ENCODE measurements around the gene CDCA7L. TPM values are rescaled to one million over a fixed set of nuclear protein-coding genes. Genes with fewer than 3 reads are reported as not detected.
A peak's percentile ranks its signal among the peaks of the same experiment; 100 is the strongest.

Gene CDCA7L, protein sequence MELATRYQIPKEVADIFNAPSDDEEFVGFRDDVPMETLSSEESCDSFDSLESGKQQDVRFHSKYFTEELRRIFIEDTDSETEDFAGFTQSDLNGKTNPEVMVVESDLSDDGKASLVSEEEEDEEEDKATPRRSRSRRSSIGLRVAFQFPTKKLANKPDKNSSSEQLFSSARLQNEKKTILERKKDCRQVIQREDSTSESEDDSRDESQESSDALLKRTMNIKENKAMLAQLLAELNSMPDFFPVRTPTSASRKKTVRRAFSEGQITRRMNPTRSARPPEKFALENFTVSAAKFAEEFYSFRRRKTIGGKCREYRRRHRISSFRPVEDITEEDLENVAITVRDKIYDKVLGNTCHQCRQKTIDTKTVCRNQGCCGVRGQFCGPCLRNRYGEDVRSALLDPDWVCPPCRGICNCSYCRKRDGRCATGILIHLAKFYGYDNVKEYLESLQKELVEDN
- 10 to 100 TPM in 2 of 4 donors, 1 to 10 TPM in 2; 7.4 to 16.9 (median 10.8) TPM for total RNA-seq

DNA sequence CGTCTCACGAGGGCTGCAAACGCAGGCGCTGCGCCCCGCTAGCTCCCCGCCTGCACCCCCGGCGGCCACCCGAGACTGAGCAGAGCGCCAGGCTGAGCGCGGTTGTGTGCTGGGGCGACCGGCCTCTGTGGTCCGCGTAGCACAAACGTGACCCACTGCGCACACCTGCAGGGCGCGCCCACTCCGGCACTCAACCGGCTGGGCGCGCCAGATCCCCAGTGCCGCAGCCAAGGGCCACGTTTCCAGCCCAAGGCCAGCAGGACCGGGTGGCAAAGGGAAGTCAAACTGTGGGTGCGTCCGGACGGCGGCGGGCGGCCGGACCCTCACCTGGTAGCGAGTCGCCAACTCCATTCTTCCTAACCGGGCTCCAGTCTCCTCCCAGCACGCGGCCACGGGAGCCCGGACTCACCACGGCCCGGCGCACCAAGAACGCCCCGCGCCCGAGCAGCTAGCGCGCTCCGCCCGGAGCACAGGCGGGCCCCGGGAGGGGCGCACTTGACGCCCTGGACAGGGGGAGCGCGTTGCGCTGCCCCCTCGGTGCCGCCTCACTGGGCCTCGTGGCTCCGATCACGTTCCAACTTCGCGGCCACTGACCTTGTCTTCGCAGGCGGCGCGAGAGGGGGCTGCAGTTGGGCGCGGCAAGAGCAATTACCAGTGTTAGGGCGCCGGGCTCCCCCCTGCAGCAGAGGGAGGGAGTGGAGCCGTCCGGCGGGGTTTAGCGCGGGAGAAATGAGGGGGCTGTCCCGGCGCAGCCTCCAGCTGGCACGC is at the start of gene CDCA7L:
CDCA7L (minus strand) TSS at position 446 of the 768 bp plus-strand sequence; CDS start at position 351, 95 bp downstream.
- Histone ChIP-seq H3K9me3 (no peaks in the 10 kb centered on the region), H3K4me1 (peaks cover 0 to 24% (median 0%) of the 10 kb centered on the region in 4 donors), H3K4me3 (peak within 1 kb of the TSS; percentile 55 to 70 (median 63)), H3K27me3 (no peaks in the 10 kb centered on the region), H3K36me3 (no peaks in the 10 kb centered on the region), H3K27ac (peak within 1 kb of the TSS; percentile 57 to 86 (median 78))
- peak in 1 of 2 donors; percentile 41 for DNase-seq (ENCODE audit: low spot score in 2 of 2)
- 1% methylated on average over 33 to 75 of the region's 83 CpGs for WGBS, 2 donors
- TF ChIP-seq EP300 (IDR thresholded peaks at IDR 0.05) (peak in 1 of 2 donors; percentile 61), POLR2A (IDR thresholded peaks at IDR 0.05) (peak in 1 of 2 donors; percentile 36), CTCF (IDR thresholded peaks at IDR 0.05) (peak in 1 of 5 experiments; percentile 37)

- Histone ChIP-seq H3K4me1 (no peaks in the 10 kb centered on the region), H3K4me3 (no peak overlapping the region), H3K36me3 (no peaks in the 10 kb centered on the region), H3K9me3 (no peaks in the 10 kb centered on the region), H3K27me3 (no peaks in the 10 kb centered on the region), H3K27ac (no peak overlapping the region)
- WGBS, 2 donors: 75 to 83% methylated on average over 5 of the region's 5 CpGs
- DNase-seq (ENCODE audit: low spot score in 2 of 2): no peak
- no peak for TF ChIP-seq POLR2A (IDR thresholded peaks at IDR 0.05)
- TF ChIP-seq CTCF (IDR thresholded peaks at IDR 0.05): no peak
- TF ChIP-seq EP300 (IDR thresholded peaks at IDR 0.05): no peak
These were observed 40.4 kb upstream of the CDCA7L start for GRCh38 chr7:21986096-21986495.

DNA sequence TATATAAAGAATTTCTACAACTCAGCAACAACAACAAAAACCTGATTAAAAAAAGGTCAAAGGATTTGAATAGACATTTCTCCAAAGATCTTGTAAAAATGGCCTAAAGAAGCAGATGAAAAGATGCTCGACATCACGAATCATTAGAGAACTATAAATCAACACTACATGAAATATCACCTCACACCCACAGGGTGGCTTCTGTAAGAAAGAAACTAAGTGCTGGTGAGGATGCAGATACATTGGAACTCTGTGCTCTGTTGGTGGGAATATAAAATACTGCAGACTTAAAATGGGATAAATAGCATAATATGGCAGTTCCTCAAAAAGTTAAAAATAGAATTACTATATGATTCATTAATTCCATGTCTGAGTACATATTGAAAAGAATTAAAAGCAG is 38.3 kb upstream of the CDCA7L start:
- Histone ChIP-seq H3K4me3 (no peak overlapping the region), H3K9me3 (no peaks in the 10 kb centered on the region), H3K4me1 (no peaks in the 10 kb centered on the region), H3K27ac (no peak overlapping the region), H3K36me3 (no peaks in the 10 kb centered on the region), H3K27me3 (no peaks in the 10 kb centered on the region)
- TF ChIP-seq EP300 (IDR thresholded peaks at IDR 0.05): no peak
- no peak for TF ChIP-seq CTCF (IDR thresholded peaks at IDR 0.05)
- no peak for TF ChIP-seq POLR2A (IDR thresholded peaks at IDR 0.05)
- 59 to 76% methylated on average over 2 of the region's 2 CpGs for WGBS, 2 donors
- no peak for DNase-seq (ENCODE audit: low spot score in 2 of 2)

GRCh38 chr7:21983056-21983455 is 37.4 kb upstream of the CDCA7L start:
- TF ChIP-seq POLR2A (IDR thresholded peaks at IDR 0.05): no peak
- no peak for TF ChIP-seq EP300 (IDR thresholded peaks at IDR 0.05)
- TF ChIP-seq CTCF (IDR thresholded peaks at IDR 0.05): no peak
- Histone ChIP-seq H3K27me3 (no peaks in the 10 kb centered on the region), H3K4me3 (no peak overlapping the region), H3K36me3 (no peaks in the 10 kb centered on the region), H3K9me3 (no peaks in the 10 kb centered on the region), H3K4me1 (no peaks in the 10 kb centered on the region), H3K27ac (no peak overlapping the region)
- WGBS, 2 donors: 84 to 87% methylated on average over 2 of the region's 2 CpGs
- no peak for DNase-seq (ENCODE audit: low spot score in 2 of 2)

GRCh38 chr7:21981524-21981923 is 35.8 kb upstream of the CDCA7L start:
- no peaks in the 10 kb centered on the region for H3K36me3 ChIP-seq
- no peak overlapping the region for H3K4me3 ChIP-seq
- H3K27me3 ChIP-seq: no peaks in the 10 kb centered on the region
- no peaks in the 10 kb centered on the region for H3K4me1 ChIP-seq
- H3K27ac ChIP-seq: no peak overlapping the region
- no peak for TF ChIP-seq EP300 (IDR thresholded peaks at IDR 0.05)
- TF ChIP-seq POLR2A (IDR thresholded peaks at IDR 0.05): no peak
- no peak for TF ChIP-seq CTCF (IDR thresholded peaks at IDR 0.05)
- no peak for DNase-seq (ENCODE audit: low spot score in 2 of 2)
- H3K9me3 ChIP-seq: no peaks in the 10 kb centered on the region
- WGBS, 2 donors: 79 to 86% methylated on average over 2 of the region's 2 CpGs
